ENCODE data around the gene GOT1.

The GOT1 gene

DNA sequence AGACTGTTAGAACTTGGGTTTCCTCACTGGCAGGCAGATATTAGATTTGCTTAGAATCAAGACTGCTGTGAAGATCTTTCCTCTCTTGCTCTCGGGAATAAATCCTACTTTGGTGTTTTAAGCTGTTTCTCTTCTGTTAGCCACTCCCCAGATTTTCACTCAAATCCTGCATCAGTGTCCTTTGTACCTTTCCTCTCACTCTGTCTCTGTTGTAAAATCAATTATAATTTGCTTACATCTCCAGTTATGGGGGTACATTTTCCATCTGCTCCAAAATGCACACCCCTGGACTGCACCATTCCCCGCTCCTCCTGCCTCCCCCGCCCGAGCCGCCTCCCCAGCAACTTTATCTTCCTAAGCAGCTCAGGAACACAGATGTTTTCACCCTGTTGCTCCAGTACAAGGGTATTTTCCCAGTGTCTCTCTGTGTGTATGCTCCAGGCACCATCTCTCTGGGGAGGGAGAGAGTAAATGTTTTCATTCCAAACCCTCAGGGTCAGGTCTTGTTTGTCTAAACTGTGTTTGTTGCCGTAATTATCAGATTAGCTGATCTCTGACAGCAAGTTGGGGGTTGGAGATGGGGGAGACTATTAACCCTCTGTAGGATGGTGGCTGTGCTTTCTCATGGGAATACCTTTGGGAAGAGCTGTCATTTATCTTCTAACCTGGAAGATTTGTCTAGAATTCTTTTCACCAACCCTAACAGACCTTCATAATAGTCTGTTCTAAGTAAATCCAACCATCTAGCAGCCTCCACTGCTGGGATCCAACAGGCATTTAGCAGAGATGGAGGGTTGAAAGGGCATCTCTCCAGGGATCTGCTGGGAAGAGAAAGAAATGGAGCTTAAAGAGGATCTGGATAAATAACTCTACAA is 20.4 kb upstream of the GOT1 start:
- H3K4me3 ChIP-seq (ENCODE audit: low read length), result no peak overlapping the region
- peaks cover 44% of the 10 kb centered on the region for H3K27me3 ChIP-seq (ENCODE audit: insufficient read depth, low read length)
- H2AFZ ChIP-seq (ENCODE audit: low read depth, low read length), result no peak overlapping the region
- H3K9me3 ChIP-seq (ENCODE audit: low read length), result no peaks in the 10 kb centered on the region
- H3K36me3 ChIP-seq (ENCODE audit: insufficient read depth, low read length), result no peaks in the 10 kb centered on the region
- H3K4me1 ChIP-seq (ENCODE audit: insufficient read depth, low read length), result no peaks in the 10 kb centered on the region

DNA sequence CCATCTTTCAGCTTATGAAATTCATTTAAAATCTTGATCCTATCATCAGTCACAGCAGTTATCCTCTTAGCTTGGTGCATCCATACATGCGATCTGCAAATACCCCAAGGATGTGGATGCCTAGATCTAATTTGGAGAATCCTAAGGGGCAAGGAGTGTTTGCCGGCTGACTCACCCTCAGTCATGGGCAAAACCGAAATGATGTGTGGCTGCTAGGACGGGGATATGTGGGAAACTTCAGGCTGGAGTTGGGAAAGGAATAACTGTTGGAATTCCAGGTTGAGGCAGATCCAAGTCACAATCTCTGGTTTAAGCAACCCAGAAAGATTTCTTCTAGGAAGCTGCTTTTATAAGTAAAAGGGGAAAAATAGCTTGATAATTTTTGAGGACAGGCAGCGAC is 19.7 kb upstream of the GOT1 start:
- Histone ChIP-seq H3K4me3 (ENCODE audit: low read length) (no peak overlapping the region), H2AFZ (ENCODE audit: low read depth, low read length) (no peak overlapping the region), H3K4me1 (ENCODE audit: insufficient read depth, low read length) (no peaks in the 10 kb centered on the region), H3K36me3 (ENCODE audit: insufficient read depth, low read length) (no peaks in the 10 kb centered on the region), H3K27me3 (ENCODE audit: insufficient read depth, low read length) (peaks cover 40% of the 10 kb centered on the region), H3K9me3 (ENCODE audit: low read length) (no peaks in the 10 kb centered on the region)

DNA sequence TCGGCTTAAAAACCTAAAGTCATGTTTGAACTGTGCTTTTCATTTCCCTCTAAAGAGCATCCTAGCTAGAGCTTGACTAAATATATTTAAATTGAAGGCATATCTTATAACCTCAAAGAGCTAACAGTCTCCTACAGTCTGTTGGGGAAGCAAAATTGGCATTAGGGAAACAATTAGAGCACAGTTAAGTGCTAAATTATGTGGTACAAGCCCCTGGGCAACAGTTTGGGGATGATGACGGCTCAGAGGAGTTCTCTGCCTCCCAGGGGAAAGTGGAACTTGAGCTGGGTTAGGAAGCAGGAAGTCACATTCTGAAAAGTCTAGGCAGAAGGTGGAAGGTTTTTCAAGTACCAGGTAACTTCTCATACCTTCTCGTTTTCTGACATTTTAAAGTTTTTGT is 18.6 kb upstream of the GOT1 start:
- no peaks in the 10 kb centered on the region for H3K36me3 ChIP-seq (ENCODE audit: insufficient read depth, low read length)
- H2AFZ ChIP-seq (ENCODE audit: low read depth, low read length), result no peak overlapping the region
- H3K4me3 ChIP-seq (ENCODE audit: low read length), result no peak overlapping the region
- peaks cover 3% of the 10 kb centered on the region for H3K4me1 ChIP-seq (ENCODE audit: insufficient read depth, low read length)
- H3K27me3 ChIP-seq (ENCODE audit: insufficient read depth, low read length), result peaks cover 43% of the 10 kb centered on the region
- no peaks in the 10 kb centered on the region for H3K9me3 ChIP-seq (ENCODE audit: low read length)

DNA sequence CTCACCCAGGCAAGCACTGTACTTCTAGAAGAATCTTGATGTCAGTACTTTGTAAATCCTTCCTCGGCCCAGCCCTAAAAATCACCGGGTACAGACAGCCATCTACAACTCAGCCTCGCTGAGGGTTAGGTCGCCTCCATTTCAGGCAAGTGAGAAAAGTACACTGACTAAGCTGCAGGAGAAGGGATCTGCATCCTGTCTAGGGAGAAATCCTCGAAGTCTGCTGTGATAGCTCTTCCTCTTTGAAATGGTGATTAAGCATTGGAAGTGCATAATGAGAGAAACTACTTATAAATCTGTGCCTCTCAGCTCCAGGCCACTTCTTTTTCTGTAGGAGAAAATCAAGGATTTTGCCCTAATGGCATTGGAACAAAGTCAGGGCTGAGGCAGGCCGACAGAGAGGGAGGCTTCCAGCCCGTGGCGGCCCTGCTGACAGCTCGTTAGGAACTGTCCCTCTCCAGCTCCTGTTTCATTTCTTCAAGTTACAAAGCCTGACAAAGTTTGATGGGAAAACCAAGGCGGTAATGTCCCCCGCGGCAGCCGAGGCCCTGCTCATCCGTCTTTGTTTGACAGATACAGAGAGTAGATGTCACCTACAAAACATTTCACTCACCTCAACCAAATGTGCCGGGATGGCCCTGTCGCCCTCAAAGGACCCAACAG is 14.1 kb upstream of the GOT1 start:
- no peak overlapping the region for H3K4me3 ChIP-seq (ENCODE audit: low read length)
- H3K36me3 ChIP-seq (ENCODE audit: insufficient read depth, low read length), result no peaks in the 10 kb centered on the region
- H3K4me1 ChIP-seq (ENCODE audit: insufficient read depth, low read length), result peaks cover 3% of the 10 kb centered on the region
- H2AFZ ChIP-seq (ENCODE audit: low read depth, low read length), result peak overlapping the region; percentile 49
- no peaks in the 10 kb centered on the region for H3K9me3 ChIP-seq (ENCODE audit: low read length)
- peaks cover 21% of the 10 kb centered on the region for H3K27me3 ChIP-seq (ENCODE audit: insufficient read depth, low read length)

DNA sequence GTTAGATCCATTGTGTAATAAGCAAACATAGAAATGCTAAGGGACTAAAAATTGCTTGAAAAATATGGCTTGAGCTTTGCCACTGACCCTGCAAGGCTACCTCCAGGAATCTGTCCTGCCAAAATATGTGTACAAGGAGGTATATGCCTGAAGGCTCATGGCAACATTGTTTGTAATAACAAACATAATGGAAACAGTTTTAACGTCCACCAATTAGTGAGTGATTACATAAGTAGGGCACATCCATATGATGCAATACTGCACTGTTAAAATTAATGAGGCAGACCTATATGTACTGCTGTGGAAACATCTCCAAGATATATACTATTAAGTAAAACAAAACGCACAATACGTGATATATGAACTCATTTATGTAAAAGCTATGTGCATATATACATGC is 13.1 kb upstream of the GOT1 start:
- Histone ChIP-seq H2AFZ (ENCODE audit: low read depth, low read length) (no peak overlapping the region), H3K4me3 (ENCODE audit: low read length) (no peak overlapping the region), H3K27me3 (ENCODE audit: insufficient read depth, low read length) (peaks cover 12% of the 10 kb centered on the region), H3K9me3 (ENCODE audit: low read length) (no peaks in the 10 kb centered on the region), H3K4me1 (ENCODE audit: insufficient read depth, low read length) (peaks cover 3% of the 10 kb centered on the region), H3K36me3 (ENCODE audit: insufficient read depth, low read length) (no peaks in the 10 kb centered on the region)

DNA sequence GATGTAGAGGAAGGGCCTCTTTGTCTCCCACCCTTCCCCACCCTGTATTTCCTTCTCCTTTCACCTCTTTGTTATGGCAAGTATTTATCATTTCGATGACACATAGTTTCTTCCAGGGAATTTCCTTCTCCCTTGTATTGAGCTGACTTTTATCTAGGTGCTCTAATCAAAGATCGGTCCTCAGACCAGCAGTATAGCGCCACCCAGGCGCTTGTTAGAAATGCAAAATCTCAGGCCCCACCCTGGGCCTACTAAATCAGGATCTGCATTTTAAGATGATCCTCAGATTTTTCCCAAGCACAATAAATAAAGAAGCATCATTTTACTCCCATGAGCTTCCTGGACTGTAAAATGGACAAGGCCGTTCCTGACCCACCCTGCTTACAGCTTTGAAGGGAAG is 12.0 kb upstream of the GOT1 start:
- H3K4me3 ChIP-seq (ENCODE audit: low read length), result no peak overlapping the region
- H3K4me1 ChIP-seq (ENCODE audit: insufficient read depth, low read length), result peaks cover 3% of the 10 kb centered on the region
- H3K9me3 ChIP-seq (ENCODE audit: low read length), result no peaks in the 10 kb centered on the region
- peaks cover 4% of the 10 kb centered on the region for H3K36me3 ChIP-seq (ENCODE audit: insufficient read depth, low read length)
- peaks cover 11% of the 10 kb centered on the region for H3K27me3 ChIP-seq (ENCODE audit: insufficient read depth, low read length)
- H2AFZ ChIP-seq (ENCODE audit: low read depth, low read length), result no peak overlapping the region

DNA sequence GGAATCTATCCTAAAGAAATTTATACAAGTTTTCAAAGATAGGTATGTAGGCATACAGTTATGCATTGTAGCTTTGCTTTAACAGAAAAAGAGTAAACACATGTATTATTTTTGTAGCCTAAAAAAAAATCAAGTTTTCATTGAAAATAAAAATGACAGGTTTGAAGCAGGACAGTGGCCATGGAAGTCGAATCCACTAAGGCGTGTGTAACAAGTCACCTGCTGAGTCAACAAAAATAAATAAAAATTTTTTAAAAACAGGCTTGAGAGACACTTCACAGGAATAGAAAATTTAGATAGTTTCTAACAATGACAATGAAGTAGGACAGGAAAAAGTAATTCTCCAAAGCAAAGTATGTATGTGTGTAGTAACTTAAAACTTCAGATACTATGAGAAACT is 8.5 kb upstream of the GOT1 start:
- Histone ChIP-seq H3K36me3 (ENCODE audit: insufficient read depth, low read length) (peaks cover 4% of the 10 kb centered on the region), H2AFZ (ENCODE audit: low read depth, low read length) (no peak overlapping the region), H3K9me3 (ENCODE audit: low read length) (no peaks in the 10 kb centered on the region), H3K4me3 (ENCODE audit: low read length) (no peak overlapping the region), H3K4me1 (ENCODE audit: insufficient read depth, low read length) (no peaks in the 10 kb centered on the region), H3K27me3 (ENCODE audit: insufficient read depth, low read length) (no peaks in the 10 kb centered on the region)

DNA sequence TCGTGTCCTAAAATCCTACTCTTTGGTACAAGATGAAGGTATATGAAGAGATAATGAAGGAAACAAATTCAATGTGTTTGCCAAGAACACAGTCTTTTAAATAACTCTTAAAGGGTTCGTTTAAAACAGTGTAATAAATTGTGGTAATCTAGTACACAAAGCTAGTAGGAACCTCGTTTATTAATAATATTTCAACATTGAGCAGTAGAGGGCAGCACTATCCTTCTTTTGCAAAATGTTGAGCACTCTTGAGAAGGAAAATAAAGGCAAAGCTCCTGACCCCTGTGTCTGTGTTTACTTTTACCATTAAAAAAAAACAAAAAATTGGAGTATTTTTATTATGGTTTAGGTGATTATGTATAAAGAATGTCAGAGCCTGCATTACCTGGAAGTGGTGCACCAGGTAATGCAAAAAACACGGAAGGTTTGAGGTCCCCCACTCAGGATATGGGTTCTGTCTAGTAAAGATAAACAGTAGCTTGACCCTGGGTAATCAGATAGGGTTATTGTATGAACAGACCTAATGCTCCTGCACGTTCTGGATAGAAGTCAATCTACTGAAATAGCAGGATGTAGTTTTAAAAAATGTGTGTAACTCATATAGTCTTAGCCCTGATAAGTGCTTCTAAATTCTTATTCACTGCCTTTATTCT is 5.7 kb upstream of the GOT1 start:
- Histone ChIP-seq H3K4me1 (ENCODE audit: insufficient read depth, low read length) (peaks cover 6% of the 10 kb centered on the region), H3K27me3 (ENCODE audit: insufficient read depth, low read length) (no peaks in the 10 kb centered on the region), H3K36me3 (ENCODE audit: insufficient read depth, low read length) (peaks cover 4% of the 10 kb centered on the region), H3K4me3 (ENCODE audit: low read length) (no peak overlapping the region), H2AFZ (ENCODE audit: low read depth, low read length) (no peak overlapping the region), H3K9me3 (ENCODE audit: low read length) (no peaks in the 10 kb centered on the region)

DNA sequence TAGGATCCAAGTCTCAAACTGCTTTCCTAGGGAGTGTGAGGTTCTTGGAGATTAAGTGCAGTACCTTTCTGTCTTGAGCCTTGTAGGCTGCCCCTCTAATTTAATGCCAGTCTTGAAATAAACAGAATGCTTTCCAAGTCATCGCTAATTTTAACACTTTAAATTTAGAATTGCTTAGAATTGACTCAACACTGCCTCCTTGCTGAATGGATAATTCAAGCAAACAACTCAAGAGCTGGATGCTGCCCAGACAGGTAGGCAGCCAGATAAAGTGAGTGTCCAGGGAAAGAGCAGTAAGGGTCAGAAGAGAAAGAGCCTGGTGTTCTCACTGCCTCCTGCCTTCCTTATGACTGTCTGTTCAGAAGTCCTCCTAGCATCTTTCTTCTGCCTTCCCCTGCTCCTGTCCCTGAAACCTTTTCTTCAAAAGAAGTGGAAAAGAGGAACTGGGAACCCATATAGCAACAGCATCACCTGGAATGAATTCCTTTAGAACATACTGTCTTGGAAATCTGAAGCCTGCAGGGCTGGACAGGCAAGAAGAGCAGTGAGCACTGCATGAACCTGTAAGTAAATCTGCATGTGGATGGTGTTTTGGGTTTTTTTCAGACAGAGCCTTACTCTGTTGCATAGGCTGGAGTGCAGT is 3.1 kb upstream of the GOT1 start:
- H3K4me1 ChIP-seq (ENCODE audit: insufficient read depth, low read length), result peaks cover 13% of the 10 kb centered on the region
- H3K4me3 ChIP-seq (ENCODE audit: low read length), result no peak overlapping the region
- H3K36me3 ChIP-seq (ENCODE audit: insufficient read depth, low read length), result peaks cover 4% of the 10 kb centered on the region
- H2AFZ ChIP-seq (ENCODE audit: low read depth, low read length), result no peak overlapping the region
- no peaks in the 10 kb centered on the region for H3K27me3 ChIP-seq (ENCODE audit: insufficient read depth, low read length)
- no peaks in the 10 kb centered on the region for H3K9me3 ChIP-seq (ENCODE audit: low read length)

DNA sequence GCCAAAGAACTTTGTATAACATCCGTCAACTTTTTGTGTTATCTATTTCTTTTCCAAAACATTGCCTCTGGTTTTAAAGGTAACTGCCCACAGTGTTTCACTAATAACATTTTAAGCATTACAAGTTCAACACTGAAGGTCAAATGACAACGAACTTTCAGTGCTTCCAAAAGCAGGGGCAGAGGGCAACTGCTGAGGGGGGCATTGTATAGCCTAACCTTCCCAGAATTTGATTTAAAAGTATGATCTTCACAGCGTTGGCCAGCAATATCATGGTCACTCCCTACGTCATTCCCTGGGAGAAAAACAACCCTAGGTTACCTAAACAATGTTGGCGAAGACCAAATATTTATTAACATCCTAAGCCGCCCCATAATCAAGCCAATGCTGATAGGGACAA is 2.5 kb upstream of the GOT1 start:
- H3K36me3 ChIP-seq (ENCODE audit: insufficient read depth, low read length), result peaks cover 2% of the 10 kb centered on the region
- no peak overlapping the region for H3K4me3 ChIP-seq (ENCODE audit: low read length)
- H3K9me3 ChIP-seq (ENCODE audit: low read length), result no peaks in the 10 kb centered on the region
- no peak overlapping the region for H2AFZ ChIP-seq (ENCODE audit: low read depth, low read length)
- H3K4me1 ChIP-seq (ENCODE audit: insufficient read depth, low read length), result peaks cover 13% of the 10 kb centered on the region
- no peaks in the 10 kb centered on the region for H3K27me3 ChIP-seq (ENCODE audit: insufficient read depth, low read length)

DNA sequence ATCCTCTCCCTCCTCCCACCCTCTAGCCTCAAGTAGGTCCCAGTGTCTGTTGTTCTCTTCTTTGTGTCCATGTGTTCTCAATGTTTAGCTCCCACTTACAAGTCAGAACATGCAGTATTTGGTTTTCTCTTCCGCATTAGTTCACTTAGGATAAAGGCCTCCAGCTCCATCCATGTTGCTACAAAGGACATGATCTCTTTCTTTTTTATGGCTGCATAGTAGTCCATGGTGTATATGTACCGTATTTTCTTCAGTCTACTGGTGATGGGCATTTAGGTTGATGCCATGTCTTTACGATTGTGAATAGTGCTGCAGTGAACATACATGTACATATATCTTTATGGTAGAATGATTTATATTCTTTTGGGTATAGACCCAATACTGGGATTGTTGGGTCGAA is 1.6 kb upstream of the GOT1 start:
- H2AFZ ChIP-seq (ENCODE audit: low read depth, low read length), result no peak overlapping the region
- H3K27me3 ChIP-seq (ENCODE audit: insufficient read depth, low read length), result no peaks in the 10 kb centered on the region
- peaks cover 13% of the 10 kb centered on the region for H3K4me1 ChIP-seq (ENCODE audit: insufficient read depth, low read length)
- H3K4me3 ChIP-seq (ENCODE audit: low read length), result peak overlapping the region; percentile 94
- H3K9me3 ChIP-seq (ENCODE audit: low read length), result no peaks in the 10 kb centered on the region
- H3K36me3 ChIP-seq (ENCODE audit: insufficient read depth, low read length), result no peaks in the 10 kb centered on the region

DNA sequence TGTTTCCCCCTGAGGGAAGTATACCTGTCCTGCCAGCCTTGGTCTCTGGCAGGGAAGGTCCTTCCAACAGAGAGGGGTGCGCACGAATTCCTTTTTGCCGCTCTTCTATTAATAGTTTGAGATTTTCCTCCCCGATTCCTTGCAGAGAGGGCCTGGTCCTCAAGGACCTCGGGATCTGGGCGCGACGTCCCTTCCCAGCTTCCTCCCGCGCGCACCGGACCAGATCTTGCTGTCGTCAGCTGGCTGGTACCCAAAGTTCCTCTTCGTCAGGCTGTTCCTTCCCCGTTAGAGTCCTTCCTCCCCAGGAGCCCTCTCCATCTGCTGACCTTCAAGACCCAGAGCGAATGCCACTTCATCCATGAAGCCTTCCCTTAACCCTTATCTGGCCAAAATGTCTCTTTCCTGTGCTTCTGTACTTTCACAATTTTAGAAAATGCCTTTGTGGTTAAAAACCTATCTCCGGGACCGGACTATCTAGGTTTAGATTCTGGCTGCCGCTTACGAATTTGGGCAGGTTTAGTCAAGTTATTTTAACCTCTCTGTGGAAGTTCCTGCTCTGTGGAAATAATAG is 851 bp upstream of the GOT1 start:
- Histone ChIP-seq H3K4me3 (ENCODE audit: low read length) (peak overlapping the region; percentile 94), H3K27me3 (ENCODE audit: insufficient read depth, low read length) (no peaks in the 10 kb centered on the region), H3K4me1 (ENCODE audit: insufficient read depth, low read length) (peaks cover 13% of the 10 kb centered on the region), H3K9me3 (ENCODE audit: low read length) (no peaks in the 10 kb centered on the region), H2AFZ (ENCODE audit: low read depth, low read length) (peak overlapping the region; percentile 71), H3K36me3 (ENCODE audit: insufficient read depth, low read length) (no peaks in the 10 kb centered on the region)

DNA sequence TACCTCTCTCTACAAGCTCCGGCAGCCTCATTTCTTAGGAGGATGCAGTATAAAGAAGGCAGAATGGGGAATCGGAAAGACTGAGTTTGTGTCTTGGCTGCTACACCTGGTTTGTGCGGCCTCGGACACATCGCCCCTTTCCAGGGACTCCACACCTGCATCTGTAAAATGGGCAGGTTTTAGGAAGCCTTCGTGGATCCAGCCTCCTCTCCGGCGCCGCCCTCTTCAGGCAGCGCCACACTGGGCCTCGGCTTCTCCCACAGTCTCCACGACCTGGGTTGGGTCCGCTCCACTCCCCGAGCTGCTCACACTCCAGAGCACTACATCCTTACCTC is 341 bp downstream of the GOT1 start:
- H3K4me1 ChIP-seq (ENCODE audit: insufficient read depth, low read length), result peaks cover 13% of the 10 kb centered on the region

More for the DNA sequence above, 341 bp downstream of the GOT1 start:
- peak overlapping the region; percentile 94 for H3K4me3 ChIP-seq (ENCODE audit: low read length)
- H3K36me3 ChIP-seq (ENCODE audit: insufficient read depth, low read length), result peaks cover 6% of the 10 kb centered on the region
- peak overlapping the region; percentile 71 for H2AFZ ChIP-seq (ENCODE audit: low read depth, low read length)
- H3K27me3 ChIP-seq (ENCODE audit: insufficient read depth, low read length), result no peaks in the 10 kb centered on the region
- no peaks in the 10 kb centered on the region for H3K9me3 ChIP-seq (ENCODE audit: low read length)
